Activated T-helper 1 cell treated with Interleukin-2 at 50 U/mL for 16 hours (primary cell): Measurements from ENCODE around the gene CCIN.

ENCODE experiments used
- DNase-seq: peaks from one replicate; pipeline ENCODE4 v3.0.0-alpha.2; 2020; ENCODE audit warnings: low read depth

CCIN gene

DNA sequence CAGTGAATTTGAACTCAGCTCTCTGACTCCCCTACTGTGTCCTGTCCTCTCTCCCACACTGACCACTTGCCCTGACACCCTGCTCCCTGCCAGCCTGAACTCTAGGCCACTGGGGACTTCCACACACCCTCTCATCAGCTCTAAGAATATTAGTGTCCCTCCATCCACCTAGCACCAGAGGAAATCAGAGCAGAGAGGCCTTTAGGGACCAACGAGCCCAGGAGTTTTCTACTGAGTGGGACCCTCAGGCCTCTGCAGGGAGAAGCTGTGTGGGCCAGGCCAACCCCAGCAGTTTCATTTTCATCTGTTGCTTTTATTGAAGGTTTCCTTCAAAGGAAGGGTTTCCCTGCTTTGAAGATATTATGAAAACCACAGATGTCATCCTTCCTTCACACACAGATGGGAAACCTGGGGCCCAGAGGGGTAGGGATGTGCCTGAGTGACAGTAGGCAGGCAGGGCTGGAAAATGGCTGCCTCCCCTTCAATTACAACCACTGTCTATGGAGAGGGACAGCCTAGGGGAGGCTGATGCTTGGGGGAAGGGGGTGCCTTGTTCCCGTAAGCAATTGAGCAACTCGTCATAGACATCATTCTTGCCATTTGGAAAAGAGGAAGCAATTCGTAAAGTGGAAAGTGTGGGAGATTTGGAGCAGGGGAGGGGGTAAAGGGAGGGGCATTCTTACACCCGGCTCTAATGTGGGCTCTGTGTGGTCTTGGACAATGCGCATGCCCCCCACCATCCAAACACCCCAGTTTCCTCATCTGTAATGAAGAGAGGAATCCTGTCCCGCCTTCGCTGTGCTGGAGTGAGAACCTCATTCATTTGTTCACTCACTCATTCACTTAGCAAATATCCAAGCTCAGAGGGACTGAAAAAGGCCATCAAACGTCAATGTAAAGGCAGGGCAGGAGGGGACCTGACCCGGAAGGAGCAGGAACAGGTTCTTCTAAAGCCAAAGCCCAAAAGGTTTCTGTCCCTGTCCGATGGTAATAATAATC is 28.8 kb upstream of the CCIN start:
- DNase-seq, result no peak

DNA sequence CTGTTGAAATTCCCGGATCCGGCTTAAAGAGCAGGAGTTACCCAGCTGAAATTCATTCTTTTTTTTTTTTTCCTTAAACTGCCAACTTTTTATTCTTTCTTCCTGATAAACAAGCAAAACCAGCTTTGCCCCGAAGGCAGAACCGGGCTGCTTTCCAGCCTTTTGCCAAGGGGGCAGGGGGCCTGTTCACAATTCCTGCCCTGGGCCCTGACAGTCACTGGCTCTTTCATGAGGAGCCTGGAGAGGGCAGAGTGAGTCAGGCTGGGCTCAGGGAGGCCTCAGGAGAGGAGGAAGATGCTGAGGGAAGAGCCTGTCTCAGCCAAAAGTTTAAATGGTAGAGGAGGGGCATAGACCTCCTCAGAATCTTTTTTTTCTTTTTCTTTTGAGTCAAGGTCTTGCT is 27.9 kb upstream of the CCIN start:
- DNase-seq, result no peak

DNA sequence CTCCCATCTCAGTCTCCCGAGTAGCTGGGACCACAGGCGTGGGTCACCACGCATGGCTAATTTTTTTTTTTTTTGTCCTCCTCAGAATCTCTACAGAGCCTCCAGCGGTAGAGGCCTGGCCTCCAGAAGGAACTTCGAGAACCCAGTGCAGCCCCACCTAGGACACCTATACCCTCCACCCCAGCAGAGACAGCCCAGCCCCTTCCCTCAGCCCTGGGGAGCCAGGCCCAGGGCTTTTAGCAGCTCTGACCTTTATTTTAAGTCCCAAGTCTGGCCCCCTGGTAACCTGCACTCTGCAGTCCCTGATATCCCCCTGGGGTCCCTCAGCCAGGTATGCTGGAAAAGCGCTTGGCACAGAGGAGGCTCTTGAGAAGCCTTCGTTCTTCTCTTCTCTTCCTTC is 27.4 kb upstream of the CCIN start:
- no peak for DNase-seq

DNA sequence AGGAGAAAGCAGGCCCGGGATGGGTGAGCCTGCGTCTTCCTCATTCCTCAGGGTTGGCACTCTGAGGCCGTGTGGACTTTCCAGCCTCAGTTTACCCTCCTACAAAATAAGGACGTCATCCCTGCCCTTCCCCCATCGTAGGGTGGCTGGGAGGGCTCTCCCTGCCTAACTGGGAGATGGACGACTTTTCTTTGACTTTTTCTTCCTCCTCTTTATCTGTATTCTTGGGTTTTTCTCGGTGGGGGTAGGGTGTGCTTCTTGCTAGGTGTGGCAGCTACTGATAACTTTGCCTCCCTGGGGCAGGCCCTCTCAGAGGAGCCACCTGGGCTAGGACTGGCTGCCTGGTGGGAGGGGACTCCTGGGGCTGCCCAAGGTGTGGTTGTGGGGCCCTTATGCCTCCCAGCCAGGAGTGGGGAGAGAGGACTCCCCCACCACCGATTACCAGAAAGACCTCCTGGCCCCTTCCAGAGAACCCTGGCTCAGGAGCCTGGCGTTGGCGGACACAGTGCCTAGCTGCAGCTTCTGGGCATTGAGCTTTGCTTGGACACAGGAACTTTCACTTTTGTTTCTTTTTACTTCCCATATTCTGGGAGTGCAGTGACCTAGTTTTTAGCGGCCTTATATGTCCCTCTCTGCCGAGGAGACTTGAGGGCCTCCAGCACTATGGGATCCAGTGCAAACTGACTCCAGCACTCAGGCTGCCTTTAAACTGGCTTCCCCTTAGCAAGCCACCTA is 26.5 kb upstream of the CCIN start:
- no peak for DNase-seq

DNA sequence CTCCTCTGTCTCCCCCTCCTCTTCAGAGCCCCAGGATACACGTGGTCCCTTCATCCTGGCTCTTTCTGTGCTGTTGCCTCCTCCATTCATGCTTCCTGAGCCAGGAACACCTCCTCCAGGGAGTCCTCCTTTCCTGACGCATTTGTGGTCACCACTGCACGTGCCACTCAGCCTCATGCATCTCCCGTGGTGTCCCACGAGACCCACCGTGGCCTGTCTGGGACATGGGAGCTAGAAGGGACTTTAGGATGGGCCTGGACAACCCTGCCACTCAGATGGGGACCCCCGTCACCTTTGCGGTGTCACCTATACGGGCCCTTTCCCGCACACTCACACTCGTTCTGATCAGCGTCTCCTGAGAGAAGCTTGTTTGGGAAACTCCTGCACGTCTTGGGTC is 25.9 kb upstream of the CCIN start:
- DNase-seq, result no peak

DNA sequence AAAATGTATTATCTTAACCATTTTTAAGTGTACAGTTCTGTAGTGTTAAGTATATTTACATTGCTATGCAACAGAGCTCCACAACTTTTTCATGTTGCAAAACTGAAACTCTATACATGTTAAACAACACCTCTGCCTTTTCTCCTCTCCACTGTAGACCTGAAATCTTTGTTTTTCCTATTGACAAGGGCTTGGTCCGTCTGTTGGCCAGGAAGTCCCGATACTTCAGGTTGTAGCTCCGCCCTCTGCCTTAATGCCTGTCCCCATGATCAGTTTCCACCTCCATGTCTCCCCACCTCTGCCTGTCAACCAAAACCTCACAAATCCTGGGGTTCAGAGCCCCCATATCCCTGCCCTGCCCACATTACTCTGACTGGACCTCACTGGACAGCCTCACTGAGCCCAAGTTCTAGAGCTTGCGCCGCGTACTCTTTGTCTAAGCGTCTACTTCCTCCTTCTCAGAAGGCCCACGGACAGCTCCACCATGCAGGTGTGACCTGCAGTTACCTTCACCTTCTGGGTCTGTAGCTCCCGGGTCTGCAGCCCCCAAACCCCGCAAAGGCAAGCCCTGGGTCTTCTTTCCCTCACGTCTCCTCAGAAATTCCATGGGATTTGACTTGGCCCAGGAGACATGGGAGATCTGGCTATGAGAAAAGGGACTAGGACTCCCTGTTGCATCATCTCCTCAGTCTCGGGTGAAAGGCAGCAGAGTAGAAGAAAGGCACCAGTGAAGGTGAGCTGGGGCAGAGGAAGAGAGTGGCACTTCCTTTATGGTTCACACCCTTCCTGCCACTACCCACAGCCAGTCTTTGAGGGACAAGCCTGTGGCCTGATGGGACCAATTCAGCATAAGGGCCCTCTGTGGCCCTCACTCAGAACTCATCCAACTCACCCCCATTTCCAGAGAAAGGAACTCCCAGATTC is 24.6 kb upstream of the CCIN start:
- no peak for DNase-seq

DNA sequence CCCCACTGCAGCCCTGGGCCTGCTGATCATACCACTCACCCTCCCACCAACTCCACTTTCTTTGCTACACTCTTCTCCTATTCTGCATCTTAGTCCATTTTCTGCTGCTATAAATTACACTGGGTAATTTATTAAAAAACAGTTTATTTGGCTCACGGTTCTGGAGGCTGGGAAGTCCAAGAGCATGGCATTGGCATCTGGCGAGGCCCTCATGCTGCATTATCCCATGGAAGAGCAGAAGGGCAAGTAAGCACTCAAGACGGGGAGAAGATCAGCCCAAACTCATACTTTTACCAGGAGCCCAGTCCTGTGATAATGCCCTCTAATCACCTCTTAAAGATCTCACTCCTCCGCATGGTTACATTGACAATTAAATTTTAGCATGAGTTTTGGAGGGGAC is 23.2 kb upstream of the CCIN start:
- no peak for DNase-seq

DNA sequence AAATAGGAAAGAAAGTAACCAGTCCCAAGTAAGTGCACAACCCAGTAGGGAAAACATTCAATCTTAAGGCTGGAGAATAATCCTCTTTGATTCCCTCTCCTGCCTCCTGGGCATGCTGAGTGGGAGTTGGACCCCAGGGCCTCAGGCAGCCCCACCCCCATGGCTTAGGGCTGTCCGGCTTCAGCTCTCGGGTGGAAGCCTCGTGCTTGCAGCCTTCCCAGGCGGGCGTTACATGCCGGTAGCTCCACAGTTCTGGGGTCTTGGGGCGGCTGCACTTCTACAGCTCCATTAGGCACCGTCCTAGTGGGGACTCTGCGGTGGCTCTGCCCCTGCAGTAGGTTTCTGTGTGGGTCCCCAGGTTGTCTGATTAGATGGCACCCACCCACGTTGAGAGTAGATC is 22.5 kb upstream of the CCIN start:
- DNase-seq, result no peak

DNA sequence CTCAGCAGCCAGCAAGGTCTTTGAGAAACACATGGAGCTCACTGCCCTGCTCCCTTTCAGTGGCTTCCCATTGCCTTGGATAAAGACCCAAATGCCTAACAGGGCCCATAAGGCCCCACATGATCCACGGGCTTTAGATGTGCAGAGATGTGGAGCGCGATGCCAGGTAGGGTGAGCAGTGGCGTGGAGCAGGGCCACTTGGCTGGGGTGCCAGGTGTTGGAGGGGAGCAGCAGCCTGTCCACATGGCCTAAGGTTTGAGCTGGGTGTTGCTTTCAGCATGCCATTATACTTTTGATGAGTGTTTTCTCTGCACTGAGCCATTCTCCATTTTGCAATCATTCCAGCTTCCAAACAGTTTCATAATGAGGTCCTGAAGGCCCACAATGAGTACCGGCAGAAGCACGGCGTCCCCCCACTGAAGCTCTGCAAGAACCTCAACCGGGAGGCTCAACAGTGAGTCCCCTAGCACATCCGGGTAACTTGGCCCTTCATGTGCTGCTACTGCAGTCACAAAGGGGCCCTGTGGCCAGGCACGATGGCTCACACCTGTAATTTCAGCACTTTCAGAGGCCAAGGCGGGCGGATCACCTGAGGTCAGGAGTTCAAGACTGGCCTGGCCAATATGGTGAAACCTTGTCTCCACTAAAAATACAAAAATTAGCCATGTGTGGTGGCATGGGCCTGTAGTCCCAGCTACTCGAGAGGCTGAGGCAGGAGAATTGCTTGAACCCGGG is 21.6 kb upstream of the CCIN start:
- DNase-seq, result no peak

DNA sequence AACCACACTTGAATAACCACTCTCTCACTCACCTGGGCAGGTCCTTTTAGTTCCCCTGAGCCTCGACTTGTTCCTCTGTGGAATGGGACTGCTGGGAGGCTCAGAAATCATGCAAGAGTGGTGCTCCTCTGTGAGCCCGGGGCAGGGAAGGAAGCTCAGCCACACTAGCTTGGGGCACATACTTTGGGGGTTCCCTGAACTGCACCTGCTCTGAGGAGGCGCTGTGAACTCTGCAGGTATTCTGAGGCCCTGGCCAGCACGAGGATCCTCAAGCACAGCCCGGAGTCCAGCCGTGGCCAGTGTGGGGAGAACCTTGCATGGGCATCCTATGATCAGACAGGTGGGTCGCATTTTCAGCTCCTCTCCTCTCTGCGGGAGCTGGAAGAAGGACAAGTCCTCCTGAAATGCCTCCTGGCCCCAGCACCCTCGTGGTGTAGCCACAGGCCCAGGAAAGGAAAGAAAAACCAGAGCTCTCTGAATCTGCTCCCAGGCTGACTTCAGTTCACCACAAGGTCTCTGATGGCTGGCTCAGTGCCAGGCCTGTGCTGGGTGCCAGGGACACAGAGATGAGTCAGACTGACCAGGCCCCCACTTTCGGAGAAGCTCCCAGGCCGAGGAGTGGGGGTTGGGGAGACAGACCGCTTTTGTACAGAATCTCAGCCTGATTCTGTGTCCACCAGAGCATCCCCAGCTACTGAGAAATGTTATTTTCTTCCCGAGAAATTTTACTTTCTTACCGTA is 20.7 kb upstream of the CCIN start:
- peak; percentile 61 for DNase-seq

DNA sequence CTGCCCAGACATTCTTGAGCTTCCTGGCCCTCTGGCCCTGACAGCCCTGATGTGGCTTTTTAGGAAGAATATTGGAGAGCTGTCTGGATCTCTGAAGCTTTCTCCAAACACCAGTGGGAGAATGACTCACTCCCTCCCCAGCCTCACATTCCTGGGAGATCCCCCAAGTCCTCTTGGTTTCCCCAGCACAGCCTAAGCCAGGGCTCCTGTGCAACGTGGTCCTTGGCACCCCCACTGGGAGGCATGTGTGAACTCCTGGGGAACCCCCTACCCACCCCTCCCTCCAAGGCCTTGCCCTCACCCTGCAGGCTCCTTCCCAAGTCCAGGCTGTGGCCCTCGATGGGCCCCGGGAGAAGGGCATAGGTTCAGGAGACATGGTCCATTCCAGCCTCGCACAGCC is 20.0 kb upstream of the CCIN start:
- no peak for DNase-seq

DNA sequence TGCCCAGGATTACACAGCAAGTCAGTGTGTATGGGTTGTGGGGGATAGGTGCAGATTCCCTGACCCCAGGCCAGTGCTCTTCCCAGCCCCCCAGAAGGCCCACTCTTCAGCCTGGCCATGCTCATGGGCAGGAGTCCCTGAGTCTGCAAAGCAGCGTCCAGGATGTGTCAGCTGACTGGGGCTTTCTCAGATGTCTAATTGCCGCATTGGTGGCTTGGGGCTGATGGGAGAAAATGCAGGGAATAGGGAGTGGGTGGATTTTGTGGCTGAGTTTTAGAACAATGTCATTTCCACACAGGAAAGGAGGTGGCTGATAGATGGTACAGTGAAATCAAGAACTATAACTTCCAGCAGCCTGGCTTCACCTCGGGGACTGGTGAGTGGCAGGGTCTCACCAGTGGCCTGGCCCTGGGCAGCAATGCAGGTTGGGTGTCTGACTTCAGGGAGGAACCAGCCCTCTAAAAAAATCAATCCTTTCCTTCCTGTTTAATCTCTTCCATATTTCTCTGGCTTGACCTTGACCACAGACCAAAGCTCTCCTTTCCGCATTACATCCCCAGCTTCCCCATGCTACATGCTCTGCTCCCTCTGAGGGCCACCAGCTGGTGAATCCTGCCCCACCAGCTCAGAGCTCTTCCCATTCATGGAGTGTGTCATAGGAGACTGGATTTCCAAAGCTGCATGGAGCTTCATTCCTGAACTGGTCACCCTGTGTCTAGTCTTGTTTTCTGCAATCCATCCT is 18.4 kb upstream of the CCIN start:
- DNase-seq, result no peak

DNA sequence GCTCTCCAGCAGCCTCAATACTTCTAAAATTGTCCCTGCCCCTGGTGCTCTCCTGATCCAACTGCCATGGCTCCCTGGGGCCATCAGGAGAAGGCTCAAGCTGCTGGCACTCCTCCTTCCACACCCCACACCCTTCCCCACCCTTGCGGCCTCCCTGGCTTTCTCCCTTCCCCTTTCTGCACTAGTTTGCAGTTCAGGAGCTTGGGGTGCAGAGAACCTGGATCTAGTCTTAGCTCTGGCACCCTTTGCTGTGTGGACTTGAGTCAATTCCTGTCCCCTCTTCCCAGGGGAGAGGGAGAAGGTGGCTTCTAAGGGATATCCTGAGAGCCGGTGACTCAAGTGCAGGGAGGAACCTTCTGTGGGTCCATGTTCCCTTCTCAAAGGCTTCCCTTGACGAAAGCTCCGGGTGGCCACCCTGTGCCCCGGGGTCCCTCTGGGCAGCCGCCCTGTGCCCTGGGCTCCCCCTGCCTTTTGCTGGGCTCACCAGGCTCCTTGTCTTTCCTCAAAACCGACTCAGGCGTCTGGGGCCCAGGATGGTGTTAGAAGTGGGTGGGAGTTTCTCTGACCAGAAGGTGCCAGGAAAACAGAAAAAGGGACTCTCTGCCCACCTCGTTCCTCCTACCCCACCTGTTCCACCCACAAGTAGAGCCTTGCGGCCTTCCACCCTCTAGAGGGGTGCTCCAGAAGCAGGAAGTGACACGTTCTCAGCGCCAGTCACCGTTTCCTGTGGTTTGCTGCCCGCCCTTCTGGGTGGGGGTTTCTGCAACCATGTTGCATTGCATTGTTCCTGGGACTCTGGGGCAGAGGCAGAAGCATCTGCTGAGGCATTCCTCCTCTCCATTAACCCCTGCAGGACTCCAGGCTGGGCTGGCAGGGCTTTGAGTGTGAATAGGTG is 17.6 kb upstream of the CCIN start:
- peak; percentile 78 for DNase-seq

DNA sequence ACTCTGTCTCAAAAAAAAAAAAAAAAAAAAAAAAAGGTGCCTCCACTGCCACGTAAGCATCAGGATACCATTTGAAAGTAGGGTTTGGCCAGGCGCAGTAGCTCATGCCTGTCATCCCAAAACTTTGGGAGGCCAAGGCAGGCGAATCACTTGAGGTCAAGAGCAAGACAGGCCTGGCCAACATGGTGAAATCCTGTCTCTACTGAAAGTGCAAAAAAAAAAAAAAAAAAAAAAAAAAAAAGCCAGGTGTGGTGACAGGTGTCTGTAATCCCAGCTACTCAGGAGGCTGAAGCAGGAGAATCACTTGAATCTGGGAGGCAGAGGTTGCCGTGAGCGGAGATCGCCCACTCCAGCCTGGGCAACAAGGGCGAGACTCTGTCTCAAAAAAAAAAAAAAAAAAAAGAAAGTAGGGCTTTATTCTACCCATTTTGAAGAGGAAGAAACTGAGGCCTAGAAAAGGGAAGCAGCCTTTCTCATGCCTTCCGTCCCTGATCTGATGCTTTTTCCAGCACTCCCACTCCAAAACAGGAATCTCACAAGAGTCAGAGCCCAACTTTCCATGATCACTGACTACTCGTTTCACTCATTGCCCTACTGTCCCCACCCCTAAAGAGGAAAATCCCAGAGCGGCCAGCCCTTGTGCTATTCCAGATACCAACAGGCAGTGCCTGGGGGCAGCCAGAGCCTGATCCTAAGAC is 16.3 kb upstream of the CCIN start:
- no peak for DNase-seq

DNA sequence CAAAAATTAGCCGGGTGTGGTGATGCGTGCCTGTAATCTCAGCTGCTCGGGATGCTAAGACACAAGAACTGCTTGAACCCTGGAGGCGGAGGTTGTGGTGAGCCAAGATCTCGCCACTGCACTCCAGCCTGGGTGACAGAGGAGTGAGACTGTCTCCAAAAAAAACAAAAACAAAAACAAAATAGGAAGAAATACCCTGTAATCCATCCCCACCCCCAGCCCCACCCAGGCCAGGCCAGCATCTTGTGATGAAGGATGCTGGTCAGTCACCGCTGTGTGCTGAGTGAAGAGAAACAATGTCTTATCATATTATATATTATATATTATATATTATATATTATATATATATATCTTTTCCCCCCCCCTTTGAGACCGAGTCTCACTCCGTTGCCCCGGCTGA is 15.4 kb upstream of the CCIN start:
- no peak for DNase-seq

DNA sequence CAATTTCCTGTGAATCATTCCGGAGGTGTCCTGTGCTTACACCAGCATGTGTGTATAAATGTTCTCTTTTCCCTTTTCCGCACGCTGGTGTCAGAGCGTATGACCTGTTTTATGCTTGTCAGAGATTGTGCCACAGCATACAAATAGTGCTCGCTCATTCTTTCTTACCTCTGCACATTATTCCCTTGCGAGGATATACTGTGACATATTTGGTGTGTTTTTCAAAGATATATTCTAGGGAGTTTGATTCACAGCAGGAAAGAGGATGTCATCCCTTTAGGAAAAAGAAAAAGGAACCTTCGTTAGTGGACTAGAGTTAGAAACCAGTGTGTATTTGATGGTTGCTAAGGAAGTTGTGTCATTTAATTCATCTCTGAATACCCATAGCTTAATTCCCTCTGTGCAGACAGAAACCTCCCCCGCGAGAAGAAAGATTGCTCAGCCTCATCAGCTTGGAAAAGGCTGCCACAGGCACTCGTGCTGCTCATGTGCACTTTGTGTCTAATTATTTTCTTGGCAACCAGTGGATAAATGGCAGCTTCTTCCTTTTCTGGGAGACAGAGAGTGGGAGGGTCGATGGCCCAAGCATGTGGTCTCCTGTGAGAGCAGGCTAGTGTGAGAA is 14.7 kb upstream of the CCIN start:
- DNase-seq, result no peak

DNA sequence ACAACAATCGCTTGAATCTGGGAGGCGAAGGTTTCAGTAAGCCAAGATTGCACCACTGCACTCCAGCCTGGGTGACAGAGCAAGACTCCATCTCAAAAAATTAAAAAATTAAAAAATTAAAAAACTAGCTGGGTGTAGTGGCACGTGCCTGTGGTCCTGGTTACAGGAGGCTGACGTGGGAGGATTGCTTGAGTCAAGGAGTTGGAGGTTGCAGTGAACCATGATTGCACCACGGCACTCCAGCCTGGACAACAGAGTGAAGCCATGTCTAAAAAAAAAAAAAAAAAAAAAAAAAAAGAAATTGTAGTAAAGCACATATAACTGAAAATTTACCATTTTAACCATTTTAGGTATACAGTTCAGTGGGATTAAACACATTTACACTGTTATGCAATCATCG is 13.1 kb upstream of the CCIN start:
- no peak for DNase-seq

DNA sequence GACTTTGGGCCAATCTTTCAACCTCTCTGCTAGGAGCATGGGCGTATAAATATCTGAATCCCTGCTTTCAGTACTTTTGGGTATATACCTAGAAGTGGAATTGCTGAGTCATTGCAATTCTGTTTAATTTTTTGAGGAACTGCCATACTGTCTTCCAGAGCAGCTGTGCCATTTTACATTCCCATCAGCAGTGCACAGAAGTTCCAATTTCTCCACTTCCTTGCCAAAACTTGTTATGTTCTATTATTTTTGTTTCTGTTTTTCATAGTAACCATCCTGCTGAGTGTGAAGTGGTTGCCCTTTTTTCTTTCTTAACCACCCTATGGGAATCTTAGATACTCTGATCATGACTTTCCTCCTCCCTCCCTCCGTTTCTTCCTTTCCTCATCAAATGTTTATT is 11.1 kb upstream of the CCIN start:
- no peak for DNase-seq
